HL-60 (cell line): Measurements from ENCODE around the gene ZG16.
"Not testable (repeated sequence)": the region's sequence is repeated elsewhere in the genome, so short reads cannot be mapped to it uniquely, and the experiment has no call there.

ENCODE experiments used
- DNase-seq, 2 experiments: peaks; one replicate each; pipeline ENCODE4 v3.0.0-alpha.2; 2010 to 2020; ENCODE audit warnings: low read depth in 1 of 2, low spot score in 1 of 2
- H3K27ac ChIP-seq: fragments of 250-450 bp; sonication (Bioruptor Pico); replicated peaks from 2 replicates; pipeline ENCODE4 v1.5.1; 2020; ENCODE audit warnings: mild to moderate bottlenecking, moderate library complexity
- H3K27me3 ChIP-seq: fragments of 250-450 bp; sonication (Bioruptor Pico); 2 replicates; pipeline ENCODE4 v1.5.1; 2021; ENCODE audit warnings: mild to moderate bottlenecking, moderate library complexity; ENCODE audit not compliant: insufficient read depth, poor library complexity, severe bottlenecking
- H3K4me3 ChIP-seq: replicated peaks from 2 replicates; pipeline ENCODE4 v1.5.1; 2011; ENCODE audit warnings: mild to moderate bottlenecking, control low read depth, low read length; ENCODE audit not compliant: insufficient read depth
- CTCF ChIP-seq: IDR thresholded peaks from one replicate; pipeline ENCODE4 v1.5.1; 2011; ENCODE audit warnings: low read length, control low read depth, inconsistent platforms; ENCODE audit not compliant: insufficient read depth
- GABPA ChIP-seq: IDR thresholded peaks from 2 replicates; pipeline ENCODE4 v1.6.1; 2012; ENCODE audit warnings: low read depth
- POLR2AphosphoS5 ChIP-seq: IDR thresholded peaks from 2 replicates; pipeline ENCODE4 v1.6.1; 2012; ENCODE audit warnings: low read depth
- SPI1 ChIP-seq: IDR thresholded peaks from 2 replicates; pipeline ENCODE4 v1.6.1; 2012; ENCODE audit warnings: low read depth, mild to moderate bottlenecking, borderline replicate concordance
- TF ChIP-seq, protein P1 (sequence below): IDR thresholded peaks from 2 replicates; pipeline ENCODE4 v1.6.1; 2012; ENCODE audit warnings: low read depth; ENCODE audit not compliant: insufficient replicate concordance

The ZG16 gene

GRCh38 chr16:29738514-29738913 lies 39.5 kb upstream of the ZG16 start:
- Histone ChIP-seq H3K27ac (0 out of 2 replicates have a peak overlapping the region, but pooled peaks have one; percentile 12), H3K4me3 (no peak overlapping the region), H3K27me3 (no peaks in the 10 kb centered on the region)
- TF ChIP-seq, protein P1, sequence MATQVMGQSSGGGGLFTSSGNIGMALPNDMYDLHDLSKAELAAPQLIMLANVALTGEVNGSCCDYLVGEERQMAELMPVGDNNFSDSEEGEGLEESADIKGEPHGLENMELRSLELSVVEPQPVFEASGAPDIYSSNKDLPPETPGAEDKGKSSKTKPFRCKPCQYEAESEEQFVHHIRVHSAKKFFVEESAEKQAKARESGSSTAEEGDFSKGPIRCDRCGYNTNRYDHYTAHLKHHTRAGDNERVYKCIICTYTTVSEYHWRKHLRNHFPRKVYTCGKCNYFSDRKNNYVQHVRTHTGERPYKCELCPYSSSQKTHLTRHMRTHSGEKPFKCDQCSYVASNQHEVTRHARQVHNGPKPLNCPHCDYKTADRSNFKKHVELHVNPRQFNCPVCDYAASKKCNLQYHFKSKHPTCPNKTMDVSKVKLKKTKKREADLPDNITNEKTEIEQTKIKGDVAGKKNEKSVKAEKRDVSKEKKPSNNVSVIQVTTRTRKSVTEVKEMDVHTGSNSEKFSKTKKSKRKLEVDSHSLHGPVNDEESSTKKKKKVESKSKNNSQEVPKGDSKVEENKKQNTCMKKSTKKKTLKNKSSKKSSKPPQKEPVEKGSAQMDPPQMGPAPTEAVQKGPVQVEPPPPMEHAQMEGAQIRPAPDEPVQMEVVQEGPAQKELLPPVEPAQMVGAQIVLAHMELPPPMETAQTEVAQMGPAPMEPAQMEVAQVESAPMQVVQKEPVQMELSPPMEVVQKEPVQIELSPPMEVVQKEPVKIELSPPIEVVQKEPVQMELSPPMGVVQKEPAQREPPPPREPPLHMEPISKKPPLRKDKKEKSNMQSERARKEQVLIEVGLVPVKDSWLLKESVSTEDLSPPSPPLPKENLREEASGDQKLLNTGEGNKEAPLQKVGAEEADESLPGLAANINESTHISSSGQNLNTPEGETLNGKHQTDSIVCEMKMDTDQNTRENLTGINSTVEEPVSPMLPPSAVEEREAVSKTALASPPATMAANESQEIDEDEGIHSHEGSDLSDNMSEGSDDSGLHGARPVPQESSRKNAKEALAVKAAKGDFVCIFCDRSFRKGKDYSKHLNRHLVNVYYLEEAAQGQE, result no peak
- TF ChIP-seq GABPA (no peak), SPI1 (no peak), CTCF (no peak), POLR2AphosphoS5 (no peak)
- DNase-seq, result peak in 1 of 2 experiments; percentile 47

DNA sequence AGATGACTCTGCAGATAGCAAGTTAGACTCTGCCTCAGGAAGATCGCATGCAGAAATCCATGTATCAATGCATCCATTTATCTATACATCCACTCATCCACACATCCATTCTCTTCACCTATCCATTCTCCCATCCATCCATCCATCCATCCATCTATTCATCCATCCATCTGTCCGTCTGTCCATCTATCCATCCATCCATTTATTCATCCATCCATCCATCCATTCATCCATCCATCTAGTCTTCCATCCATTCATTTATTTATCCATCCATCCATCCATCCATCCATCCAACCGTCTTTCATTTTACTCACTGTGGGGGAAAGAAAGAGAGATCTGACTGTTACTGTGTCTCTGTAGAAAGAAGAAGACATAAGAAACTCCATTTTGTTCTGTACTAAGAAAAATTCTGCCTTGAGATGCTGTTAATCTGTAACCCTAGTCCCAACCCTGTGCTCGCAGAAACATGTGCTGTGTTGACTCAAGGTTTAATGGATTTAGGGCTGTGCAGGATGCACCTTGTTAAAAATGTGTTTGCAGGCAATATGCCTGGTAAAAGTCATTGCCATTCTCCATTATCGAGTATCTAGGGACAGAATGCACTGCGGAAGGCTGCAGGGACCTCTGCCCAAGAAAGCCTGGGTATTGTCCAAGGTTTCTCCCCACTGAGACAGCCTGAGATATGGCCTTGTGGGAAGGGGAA lies 38.0 kb upstream of the ZG16 start:
- H3K27ac ChIP-seq, result peak overlapping the region; percentile 64

GRCh38 chr16:29740630-29741015 lies 37.4 kb upstream of the ZG16 start:
- peak in 1 of 2 experiments; percentile 53 for DNase-seq
- H3K27me3 ChIP-seq, H3K4me3 ChIP-seq: not testable (repeated sequence)
- peak; percentile 86; the same call in 1 of the 2 replicates for TF ChIP-seq SPI1
- H3K27ac ChIP-seq, result peak overlapping the region; percentile 64

More for the DNA sequence above, 38.0 kb upstream of the ZG16 start:
- H3K4me3 ChIP-seq, H3K27me3 ChIP-seq, DNase-seq: not testable (repeated sequence)

- H3K27ac ChIP-seq, result no peak overlapping the region
- no peak overlapping the region for H3K4me3 ChIP-seq
- no peak for DNase-seq
- no peaks in the 10 kb centered on the region for H3K27me3 ChIP-seq
- no peak for TF ChIP-seq GABPA
- TF ChIP-seq, protein P1, result no peak
- no peak for TF ChIP-seq CTCF
- TF ChIP-seq SPI1, result no peak
- TF ChIP-seq POLR2AphosphoS5, result no peak
Measured at GRCh38 chr16:29742683-29743275, 35.3 kb upstream of the ZG16 start.

DNA sequence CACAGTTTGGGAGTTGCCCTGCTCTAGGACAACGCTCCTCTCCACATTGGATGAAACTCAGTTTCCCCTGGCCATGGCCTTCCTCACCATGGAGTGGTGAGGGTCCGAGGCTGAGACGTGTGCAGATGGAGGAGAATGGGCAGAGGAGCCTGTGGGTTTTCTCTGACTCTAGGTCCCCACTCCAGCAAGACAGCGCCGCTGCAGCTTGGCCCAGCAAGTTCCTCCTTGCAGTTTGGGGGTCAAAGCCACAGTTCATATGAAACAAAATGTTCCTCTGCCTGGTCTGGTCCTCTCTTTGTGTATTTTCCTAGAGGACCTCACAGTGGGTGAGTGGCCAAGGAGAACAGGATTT lies 34.6 kb upstream of the ZG16 start:
- Histone ChIP-seq H3K4me3 (no peak overlapping the region), H3K27me3 (no peaks in the 10 kb centered on the region), H3K27ac (peak overlapping the region; percentile 100)
- peak in 1 of 2 experiments; percentile 46 for DNase-seq
- TF ChIP-seq POLR2AphosphoS5 (0 out of 2 replicates have a peak, but pooled peaks have one; percentile 13), GABPA (no peak)
